Transverse colon (tissue), 4 donors: ENCODE results near the gene KRT38.

Experiments used
- CTCF ChIP-seq, 5 experiments: fragments of 200-600 bp in 3 of 5; fragments of 450-650 bp in 2 of 5; sonication (generic) in 3 of 5; IDR thresholded peaks; 1 replicate in 2 of 5; 2 replicates in 3 of 5; pipeline ENCODE4 v1.5.1; 2016 to 2017; ENCODE audit warnings: antibody characterized with exemption in 5 of 5, inconsistent platforms in 3 of 5, mild to moderate bottlenecking in 2 of 5, moderate library complexity in 1 of 5
- EP300 ChIP-seq: sonication (generic); formaldehyde crosslinking; IDR thresholded peaks from one replicate; pipeline ENCODE4 v1.6.1; 2017; ENCODE audit warnings: antibody characterized with exemption, low read depth
- POLR2A ChIP-seq: fragments of 450-650 bp; IDR thresholded peaks from one replicate; pipeline ENCODE4 v1.6.1; 2016; ENCODE audit warnings: antibody characterized with exemption, mild to moderate bottlenecking, moderate library complexity
- POLR2AphosphoS5 ChIP-seq, 3 donors: sonication (generic); formaldehyde crosslinking; IDR thresholded peaks; one replicate each; pipeline ENCODE4 v1.6.1; 2016; ENCODE audit warnings: antibody characterized with exemption in 3 of 3

- no peak for TF ChIP-seq CTCF (IDR thresholded peaks at IDR 0.05)
- no peak for TF ChIP-seq POLR2AphosphoS5 (IDR thresholded peaks at IDR 0.05)
- TF ChIP-seq POLR2A: no peak
- no peak for TF ChIP-seq EP300
These were observed 54.6 kb downstream of the KRT38 start for GRCh38 chr17:41386227-41386626.
